ENCODE data around the gene CENPP.

DNA sequence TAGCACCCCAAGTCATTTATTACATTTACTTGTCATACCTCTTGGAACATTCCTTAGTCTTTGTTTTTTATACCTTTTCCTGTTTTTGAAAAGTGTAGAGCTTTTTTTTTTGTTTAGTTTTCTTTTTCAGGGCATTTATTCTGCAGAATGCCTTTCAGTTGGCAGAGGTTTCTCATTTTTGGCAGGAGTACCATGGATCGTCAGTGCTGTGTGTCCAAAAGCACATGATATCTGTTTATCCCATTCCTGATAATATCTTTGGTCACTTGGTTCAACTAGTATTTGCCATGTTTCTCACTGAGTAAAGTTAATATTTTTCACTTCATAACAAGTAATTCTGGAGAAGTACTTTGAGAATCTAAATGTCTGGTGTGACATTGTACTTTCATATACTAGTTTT, 67.9 kb downstream of the CENPP start:
- TF ChIP-seq, protein P1, sequence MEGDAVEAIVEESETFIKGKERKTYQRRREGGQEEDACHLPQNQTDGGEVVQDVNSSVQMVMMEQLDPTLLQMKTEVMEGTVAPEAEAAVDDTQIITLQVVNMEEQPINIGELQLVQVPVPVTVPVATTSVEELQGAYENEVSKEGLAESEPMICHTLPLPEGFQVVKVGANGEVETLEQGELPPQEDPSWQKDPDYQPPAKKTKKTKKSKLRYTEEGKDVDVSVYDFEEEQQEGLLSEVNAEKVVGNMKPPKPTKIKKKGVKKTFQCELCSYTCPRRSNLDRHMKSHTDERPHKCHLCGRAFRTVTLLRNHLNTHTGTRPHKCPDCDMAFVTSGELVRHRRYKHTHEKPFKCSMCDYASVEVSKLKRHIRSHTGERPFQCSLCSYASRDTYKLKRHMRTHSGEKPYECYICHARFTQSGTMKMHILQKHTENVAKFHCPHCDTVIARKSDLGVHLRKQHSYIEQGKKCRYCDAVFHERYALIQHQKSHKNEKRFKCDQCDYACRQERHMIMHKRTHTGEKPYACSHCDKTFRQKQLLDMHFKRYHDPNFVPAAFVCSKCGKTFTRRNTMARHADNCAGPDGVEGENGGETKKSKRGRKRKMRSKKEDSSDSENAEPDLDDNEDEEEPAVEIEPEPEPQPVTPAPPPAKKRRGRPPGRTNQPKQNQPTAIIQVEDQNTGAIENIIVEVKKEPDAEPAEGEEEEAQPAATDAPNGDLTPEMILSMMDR (IDR thresholded peaks at IDR 0.05; ENCODE audit: low read depth, low read length), result no peak
- no peak for TF ChIP-seq POLR2A (IDR thresholded peaks at IDR 0.05; ENCODE audit: extremely low read depth, insufficient read length)

All from NB4 (cell line).